ENCODE data around the gene DPP6. TPM values are rescaled to one million over a fixed set of nuclear protein-coding genes. Genes with fewer than 3 reads are reported as not detected.
A peak's percentile ranks its signal among the peaks of the same experiment; 100 is the strongest.

DPP6 gene
- total RNA-seq, 2 donors from 2014 or later: 0.99 to 1.8 TPM

DNA sequence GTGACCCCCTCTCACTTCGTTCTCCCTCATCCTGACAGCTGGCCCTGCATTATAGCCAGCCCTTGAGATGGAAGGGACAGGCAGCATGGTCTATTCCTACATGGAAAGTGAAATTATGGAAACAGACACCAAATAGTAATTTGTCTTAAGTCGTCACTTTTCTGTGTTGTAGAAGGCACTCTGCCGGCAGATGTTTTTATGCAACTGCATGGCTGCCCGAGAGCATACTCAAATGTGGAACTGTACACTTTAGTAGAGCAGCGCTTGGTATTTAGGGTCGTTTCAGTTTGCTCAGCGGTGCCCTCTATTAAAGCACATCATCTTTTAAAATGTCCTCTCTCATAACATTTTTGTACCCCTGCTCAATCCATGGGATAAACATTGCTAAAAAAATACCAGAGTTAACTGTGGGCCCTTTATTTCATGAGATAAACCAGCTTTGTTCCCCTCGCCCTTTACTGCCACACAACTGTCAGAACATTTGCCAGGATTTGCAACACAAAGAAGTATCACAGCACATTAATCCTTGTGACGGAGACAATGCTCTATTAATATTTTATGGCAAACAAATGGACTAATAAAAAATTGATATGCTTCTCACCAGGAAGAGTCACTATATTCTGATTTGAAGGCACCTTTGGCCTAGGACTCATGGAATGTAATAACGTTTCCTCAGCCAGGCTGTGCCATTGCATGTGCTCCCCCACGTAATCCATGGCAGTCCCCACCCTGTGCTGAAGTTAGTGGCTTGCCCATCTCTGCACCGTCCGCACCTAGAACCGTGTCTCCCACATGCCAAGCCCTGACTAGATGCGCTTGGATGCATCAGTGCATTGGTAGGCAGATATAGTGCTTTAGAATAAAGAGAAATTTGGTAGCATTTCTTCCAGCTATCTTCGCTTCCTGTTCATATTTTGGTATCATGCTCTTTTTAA, 729.4 kb downstream of the DPP6 start:
- H3K4me1 ChIP-seq: no peaks in the 10 kb centered on the region
- intact Hi-C loops (cut with DNase I): no loop called here
- ATAC-seq (no peak), DNase-seq (no peak)
- no peaks in the 10 kb centered on the region for H3K27me3 ChIP-seq
- H3K36me3 ChIP-seq (replicated peaks in 1 of 2; ENCODE audit: insufficient read depth in 1 of 2, low read depth in 2 of 2): no peaks in the 10 kb centered on the region
- H3K4me3 ChIP-seq: no peak overlapping the region
- no peak for TF ChIP-seq CTCF (IDR thresholded peaks at IDR 0.05)
- no peak for TF ChIP-seq POLR2A (IDR thresholded peaks at IDR 0.05)
- WGBS, 2 donors: 69 to 70% methylated on average over 16 of the region's 16 CpGs
- no peak overlapping the region for H3K27ac ChIP-seq
- H3K9me3 ChIP-seq: no peaks in the 10 kb centered on the region

- 68 to 69% methylated on average over 17 to 18 of the region's 18 CpGs for WGBS, 2 donors
- no peak overlapping the region for H3K4me3 ChIP-seq
- intact Hi-C loops (cut with DNase I): no loop called here
- ATAC-seq: no peak
- no peaks in the 10 kb centered on the region for H3K9me3 ChIP-seq
- TF ChIP-seq CTCF (IDR thresholded peaks at IDR 0.05): no peak
- no peak for TF ChIP-seq POLR2A (IDR thresholded peaks at IDR 0.05)
- no peak overlapping the region for H3K27ac ChIP-seq
- no peaks in the 10 kb centered on the region for H3K36me3 ChIP-seq (replicated peaks in 1 of 2; ENCODE audit: insufficient read depth in 1 of 2, low read depth in 2 of 2)
- H3K27me3 ChIP-seq: no peaks in the 10 kb centered on the region
- DNase-seq: no peak
- no peaks in the 10 kb centered on the region for H3K4me1 ChIP-seq
Observed at GRCh38 chr7:154783281-154783909, 731.2 kb downstream of the DPP6 start.

DNA sequence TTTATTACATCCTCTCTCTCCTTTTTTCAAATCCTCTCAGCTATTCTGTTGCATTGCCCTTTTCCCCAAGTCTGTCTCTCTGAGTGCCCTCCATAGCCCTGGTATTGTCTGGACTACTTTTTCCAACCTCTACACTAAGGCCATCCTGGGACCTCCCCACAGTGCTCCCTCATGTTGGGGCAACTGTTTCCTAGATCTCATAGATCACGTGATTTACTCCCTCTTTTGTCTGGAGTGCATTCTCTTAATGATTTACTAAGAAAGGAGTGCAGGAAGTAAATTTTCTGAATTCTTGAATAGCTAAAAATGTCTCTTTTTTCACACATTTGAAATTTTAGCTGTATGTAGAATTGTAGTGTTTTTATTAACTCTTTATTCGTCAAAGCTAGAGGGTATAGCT, 733.7 kb downstream of the DPP6 start:
- intact Hi-C loops (cut with DNase I): no loop called here
- Histone ChIP-seq H3K4me1 (no peaks in the 10 kb centered on the region), H3K27ac (no peak overlapping the region), H3K4me3 (no peak overlapping the region), H3K9me3 (no peaks in the 10 kb centered on the region), H3K27me3 (no peaks in the 10 kb centered on the region), H3K36me3 (replicated peaks in 1 of 2; ENCODE audit: insufficient read depth in 1 of 2, low read depth in 2 of 2) (no peaks in the 10 kb centered on the region)
- ATAC-seq (no peak), DNase-seq (no peak)
- 34 to 74% methylated on average over 2 of the region's 2 CpGs for WGBS, 2 donors
- TF ChIP-seq POLR2A (IDR thresholded peaks at IDR 0.05): no peak
- no peak for TF ChIP-seq CTCF (IDR thresholded peaks at IDR 0.05)

- DNase-seq (peak in 1 of 4 donors; percentile 16), ATAC-seq (no peak)
- no peaks in the 10 kb centered on the region for H3K4me1 ChIP-seq
- no peak overlapping the region for H3K27ac ChIP-seq
- WGBS, 2 donors: 67 to 68% methylated on average over 6 of the region's 6 CpGs
- no peak overlapping the region for H3K4me3 ChIP-seq
- no peak for TF ChIP-seq POLR2A (IDR thresholded peaks at IDR 0.05)
- peak in 2 of 7 experiments; percentile 3 to 10 for TF ChIP-seq CTCF (IDR thresholded peaks at IDR 0.05)
- H3K27me3 ChIP-seq: no peaks in the 10 kb centered on the region
- no peaks in the 10 kb centered on the region for H3K9me3 ChIP-seq
- intact Hi-C loops (cut with DNase I): no loop called here
- H3K36me3 ChIP-seq (replicated peaks in 1 of 2; ENCODE audit: insufficient read depth in 1 of 2, low read depth in 2 of 2): no peaks in the 10 kb centered on the region
Observed at GRCh38 chr7:154789404-154789803, 737.2 kb downstream of the DPP6 start.
